SIG-M5 treated with dmso at 0.1 percent for 504 hours (cell line): ENCODE measurements around the gene B3GLCT.

Experiments used
- DNase-seq: peaks from one replicate; lab custom pipeline; 2025; ENCODE audit not compliant: unreplicated experiment; lab: John Stamatoyannopoulos, UW

The B3GLCT gene

DNA sequence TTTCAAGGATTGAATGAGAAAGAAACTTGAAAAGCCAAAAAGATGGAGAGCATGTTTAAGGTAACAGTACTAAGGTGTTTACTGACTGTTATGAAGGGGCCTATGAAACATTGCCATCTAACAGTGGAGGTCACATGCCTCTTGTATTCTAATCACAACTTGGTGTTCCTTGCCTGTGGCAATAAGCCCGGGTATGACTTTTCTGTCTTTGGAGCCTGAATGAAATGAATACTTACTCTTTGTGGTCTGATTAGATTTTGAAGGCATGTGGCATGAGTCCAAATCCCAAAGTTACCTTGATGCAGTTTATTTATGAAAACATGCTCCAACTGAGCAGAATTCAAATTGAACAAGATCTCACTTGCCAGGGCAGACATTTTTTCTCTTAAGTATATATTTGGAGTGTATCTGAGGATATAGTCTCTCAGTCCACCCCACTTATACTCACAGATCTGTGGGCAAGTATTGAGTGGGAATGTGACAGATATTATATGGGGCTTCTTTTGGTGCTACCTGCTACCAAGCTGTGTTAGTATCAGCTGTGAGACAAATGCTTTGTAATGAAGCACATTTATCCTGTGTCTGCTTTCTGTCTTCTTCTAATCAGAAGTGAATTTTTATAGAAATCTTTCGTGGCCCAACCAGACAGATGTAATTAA lies 67.5 kb downstream of the B3GLCT start:
- DNase-seq = no peak

DNA sequence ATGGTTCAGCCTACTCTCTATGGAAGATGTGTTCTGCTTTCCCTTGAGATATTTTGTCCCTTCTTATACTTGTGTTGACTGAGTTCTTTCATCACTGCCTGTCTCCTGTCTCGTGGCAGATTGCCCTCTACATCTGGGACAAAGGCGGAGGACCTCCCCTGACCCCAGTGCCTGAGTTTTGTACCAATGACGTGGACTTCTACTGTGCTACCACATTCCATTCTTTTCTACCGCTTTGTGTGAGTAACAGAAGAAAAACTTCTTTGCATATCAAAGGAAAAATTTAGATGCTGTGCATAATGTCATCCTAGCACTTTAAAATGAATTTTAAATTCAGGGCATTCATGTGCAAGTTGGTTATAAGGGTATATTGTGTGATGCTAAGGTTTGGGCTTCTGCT lies 74.6 kb downstream of the B3GLCT start:
- no peak for DNase-seq

DNA sequence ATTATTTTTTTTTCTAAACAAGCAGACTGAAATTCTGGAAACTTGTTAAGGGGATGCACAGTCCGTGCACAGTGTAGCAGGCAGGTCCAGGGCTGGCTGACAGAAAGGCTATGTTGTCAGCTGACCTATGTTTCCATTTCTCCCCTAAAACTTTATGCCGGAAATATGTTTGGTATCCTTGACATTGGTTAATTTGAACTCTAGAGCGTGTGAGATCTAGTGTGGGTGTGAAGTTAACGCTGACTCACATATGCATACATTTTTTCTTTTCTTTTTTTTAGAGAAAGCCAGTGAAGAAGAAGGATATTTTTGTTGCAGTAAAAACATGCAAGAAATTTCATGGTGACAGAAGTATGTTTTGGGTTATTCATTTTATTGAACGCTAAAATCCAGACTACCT lies 76.6 kb downstream of the B3GLCT start:
- no peak for DNase-seq

DNA sequence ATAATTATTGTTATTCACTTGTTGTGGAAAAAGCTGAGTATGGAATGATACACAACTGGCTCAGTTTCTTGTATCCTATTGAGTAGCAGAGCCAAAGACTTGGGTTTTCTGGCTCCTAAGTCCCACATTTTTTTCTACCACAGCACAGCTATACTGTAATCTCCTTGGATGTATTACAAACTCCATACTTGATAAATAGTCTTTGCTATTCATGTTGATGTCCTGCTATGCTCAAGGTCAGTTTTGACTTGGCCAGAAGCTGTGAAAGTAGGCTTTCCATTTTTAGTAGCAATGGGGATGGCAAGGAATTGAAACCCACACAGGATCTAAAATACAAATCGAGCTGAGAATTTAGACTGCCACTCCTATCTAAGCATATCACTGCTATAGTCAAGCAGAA lies 79.1 kb downstream of the B3GLCT start:
- no peak for DNase-seq

DNA sequence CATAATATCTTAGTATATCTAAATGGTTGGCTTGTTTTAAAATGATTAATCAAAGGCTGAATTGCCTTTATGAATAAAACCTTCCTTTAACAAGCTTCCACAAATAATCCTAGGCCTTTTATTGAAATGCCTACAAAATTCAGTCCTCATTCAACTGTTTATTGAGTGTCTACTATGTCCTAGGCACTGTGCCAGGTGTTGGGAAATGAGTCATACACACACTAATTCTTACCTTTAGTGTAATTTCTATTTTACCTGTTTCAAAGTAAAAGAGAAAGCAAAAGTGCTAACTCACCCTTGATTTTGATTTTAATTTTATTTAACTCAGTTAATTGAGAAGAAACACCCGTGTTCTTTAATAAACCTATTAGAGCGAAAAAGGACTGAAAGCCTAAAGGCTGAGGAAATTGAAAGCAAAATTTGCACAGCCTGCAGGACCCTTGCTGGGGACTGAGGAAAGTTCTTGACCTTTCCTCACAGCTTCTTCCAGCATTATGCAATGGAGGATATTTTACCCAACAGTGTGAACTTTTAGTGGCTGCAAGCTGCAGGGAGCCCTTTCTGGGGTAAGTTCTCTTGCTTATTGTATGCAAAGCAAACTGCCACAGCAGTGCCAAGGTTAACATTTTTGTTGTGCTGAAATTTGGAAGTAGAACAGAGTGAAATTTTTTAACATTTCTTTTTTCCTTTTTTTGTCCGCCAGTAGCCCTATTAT lies 83.1 kb downstream of the B3GLCT start:
- DNase-seq = peak; percentile 9

DNA sequence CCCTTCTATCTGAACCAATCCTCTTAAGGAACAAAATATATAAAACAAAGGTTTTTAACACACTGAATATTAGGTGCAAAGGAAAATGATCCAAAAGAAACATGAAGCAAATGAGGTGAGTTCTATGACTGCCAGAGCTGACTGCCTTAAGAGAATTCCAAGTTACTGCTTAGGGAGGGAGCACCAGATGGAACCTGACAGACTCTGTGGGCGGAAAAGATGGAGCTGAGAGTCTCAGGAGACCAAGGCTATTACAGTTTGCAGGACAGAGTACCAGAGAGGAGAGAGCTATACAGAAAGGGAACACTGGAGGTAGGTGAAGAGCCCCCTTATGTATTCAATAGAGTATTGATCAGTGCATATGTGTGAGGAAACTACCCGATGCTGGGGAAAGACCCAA lies 87.2 kb downstream of the B3GLCT start:
- DNase-seq = no peak

DNA sequence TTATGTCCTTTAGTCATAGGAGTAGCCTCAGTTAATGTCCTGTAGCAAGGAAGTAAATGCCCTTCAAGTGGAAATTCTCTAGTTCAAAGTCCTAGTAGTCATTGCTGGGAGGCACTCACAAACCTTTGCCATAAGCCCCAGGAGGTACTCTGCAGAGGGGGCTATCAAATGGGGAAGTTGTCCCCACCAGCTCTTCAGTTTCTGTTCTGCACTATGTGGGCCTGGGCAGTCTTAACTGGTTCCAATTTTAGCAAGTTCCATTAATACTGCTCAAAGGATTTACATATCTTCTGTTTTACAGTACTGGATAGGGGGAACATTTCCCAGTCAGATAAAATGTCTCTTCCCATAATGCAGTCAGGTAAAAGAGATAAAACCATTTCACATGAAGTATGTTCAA lies 101.3 kb downstream of the B3GLCT start:
- DNase-seq = peak; percentile 52

DNA sequence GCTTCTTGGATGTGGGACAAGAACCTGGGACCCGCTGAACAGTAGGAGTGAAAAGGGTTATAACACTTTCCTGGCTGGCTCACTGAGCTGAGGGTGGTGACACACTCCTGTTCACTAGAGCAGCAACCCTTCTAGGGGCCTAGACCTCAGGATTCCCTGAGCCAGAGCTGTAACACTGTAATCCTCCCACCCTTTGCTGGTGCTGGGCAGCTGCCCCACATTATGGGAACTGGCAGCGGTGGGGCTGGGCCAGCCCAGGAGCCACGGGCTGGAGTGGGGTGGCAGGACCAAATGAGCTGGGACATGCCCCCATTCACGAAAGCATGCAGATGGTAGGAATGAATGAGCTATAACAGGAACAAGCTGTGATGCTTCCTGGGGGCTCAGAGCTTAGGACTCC lies 110.6 kb downstream of the B3GLCT start:
- no peak for DNase-seq

DNA sequence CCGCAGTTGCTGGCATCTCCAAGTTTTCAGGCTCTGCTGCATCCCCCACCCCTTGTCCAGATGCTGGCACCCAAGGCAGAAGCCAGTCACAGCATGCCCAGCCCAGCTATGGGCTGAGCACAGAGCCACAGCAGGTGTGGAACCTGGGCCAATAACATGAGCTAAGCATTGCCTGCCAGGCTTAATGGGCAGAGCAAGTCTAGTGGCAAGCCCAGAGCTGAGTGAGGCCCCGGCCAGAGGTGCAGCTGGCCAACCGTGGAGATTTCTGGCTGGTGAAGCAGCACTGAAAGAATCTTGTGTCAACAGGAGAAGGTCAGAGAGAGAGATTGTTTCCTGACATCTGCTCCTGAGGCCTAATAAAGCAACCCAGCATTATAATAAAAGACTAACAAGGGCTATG lies 111.0 kb downstream of the B3GLCT start:
- no peak for DNase-seq

DNA sequence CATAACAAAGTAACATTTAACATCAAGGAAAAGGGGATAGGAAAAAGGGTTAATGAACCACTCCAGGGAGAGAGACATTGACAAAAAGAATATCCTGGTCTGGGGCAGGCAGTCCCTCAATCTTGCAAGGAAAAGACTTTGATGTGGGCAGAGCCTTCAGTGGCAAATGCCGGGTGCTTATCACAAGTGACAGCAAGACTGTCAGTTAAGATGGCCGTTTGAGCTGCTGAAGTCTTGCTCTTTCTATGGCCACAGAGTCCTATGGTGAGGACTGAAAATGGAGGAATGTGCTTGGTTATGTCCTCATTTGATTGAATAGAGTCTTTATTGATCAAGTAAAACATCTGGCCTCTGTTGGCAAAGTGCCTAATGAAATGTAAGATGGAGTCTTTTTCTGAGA lies 112.1 kb downstream of the B3GLCT start:
- DNase-seq = no peak

DNA sequence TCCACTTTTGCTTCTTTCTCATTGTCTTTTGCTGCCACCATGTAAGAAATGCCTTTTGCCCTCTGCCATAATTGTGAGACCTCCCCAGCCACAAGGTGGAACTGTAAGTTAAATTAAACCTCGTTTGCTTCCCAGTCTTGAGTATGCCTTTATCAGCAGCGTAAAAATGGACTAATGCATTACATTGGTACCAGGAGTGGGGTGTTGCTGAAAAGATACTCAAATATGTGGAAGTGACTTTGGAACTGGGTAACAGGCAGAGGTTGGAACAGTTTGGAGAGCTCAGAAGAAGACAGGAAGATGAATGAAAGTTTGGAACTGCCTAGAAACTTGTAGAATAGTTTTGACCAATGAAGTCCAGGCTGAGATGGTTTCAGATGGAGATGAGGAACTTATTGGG lies 115.2 kb downstream of the B3GLCT start:
- DNase-seq = no peak

DNA sequence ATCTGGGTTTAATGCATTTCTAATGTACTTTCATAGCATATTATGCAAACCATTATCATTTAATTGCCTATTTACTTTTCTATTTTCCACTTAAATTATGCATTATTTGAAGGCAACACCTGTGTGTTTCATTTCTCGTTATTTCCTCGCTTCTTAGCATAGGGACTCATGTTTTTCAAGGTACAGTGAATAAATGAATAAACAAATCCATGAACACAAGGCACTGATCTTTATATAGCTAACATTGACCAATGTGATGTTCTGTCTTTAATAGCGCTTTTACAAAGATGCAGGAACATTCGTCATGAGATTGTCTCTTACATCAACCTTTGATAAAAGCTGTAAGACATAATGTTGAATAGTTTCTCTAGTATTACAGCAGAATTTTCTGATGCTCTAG lies 121.2 kb downstream of the B3GLCT start:
- no peak for DNase-seq

DNA sequence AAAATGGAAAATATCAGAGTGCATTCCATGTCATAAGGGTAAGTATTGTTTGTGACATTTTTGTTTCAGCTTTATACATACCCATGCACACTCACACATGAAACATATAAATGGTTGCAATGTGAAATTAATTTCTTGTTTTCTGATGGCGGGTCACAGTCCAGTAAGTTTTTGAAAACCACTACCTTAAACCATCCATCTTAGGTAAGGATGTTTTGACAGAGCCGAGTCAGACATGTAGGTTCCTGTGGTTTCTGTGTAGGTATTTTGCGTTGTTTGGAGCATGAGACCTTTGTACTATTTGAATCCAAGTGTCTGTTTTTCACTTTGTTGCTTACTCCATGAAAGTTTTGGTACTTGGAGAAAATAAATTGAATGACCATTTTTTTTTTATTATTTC lies 121.7 kb downstream of the B3GLCT start:
- DNase-seq = no peak

DNA sequence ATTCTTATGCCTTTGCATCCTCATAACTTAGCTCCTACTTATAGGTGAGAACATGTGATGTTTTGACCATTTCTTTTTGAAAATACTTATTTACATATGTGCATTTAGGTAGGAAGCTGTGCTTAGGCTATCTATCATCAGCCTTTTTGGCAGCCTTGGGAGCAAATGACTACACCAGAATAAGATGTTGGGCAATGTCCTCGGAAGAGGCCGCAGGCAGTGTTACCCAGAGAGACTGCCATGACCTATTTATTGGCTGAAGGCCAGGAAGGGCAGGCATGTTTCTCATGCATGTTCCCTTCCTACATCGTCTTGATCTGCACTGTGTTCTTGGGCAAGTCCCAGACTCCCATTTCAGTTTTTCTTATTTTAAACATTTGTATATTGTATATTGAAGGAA lies 122.3 kb downstream of the B3GLCT start:
- DNase-seq = no peak

DNA sequence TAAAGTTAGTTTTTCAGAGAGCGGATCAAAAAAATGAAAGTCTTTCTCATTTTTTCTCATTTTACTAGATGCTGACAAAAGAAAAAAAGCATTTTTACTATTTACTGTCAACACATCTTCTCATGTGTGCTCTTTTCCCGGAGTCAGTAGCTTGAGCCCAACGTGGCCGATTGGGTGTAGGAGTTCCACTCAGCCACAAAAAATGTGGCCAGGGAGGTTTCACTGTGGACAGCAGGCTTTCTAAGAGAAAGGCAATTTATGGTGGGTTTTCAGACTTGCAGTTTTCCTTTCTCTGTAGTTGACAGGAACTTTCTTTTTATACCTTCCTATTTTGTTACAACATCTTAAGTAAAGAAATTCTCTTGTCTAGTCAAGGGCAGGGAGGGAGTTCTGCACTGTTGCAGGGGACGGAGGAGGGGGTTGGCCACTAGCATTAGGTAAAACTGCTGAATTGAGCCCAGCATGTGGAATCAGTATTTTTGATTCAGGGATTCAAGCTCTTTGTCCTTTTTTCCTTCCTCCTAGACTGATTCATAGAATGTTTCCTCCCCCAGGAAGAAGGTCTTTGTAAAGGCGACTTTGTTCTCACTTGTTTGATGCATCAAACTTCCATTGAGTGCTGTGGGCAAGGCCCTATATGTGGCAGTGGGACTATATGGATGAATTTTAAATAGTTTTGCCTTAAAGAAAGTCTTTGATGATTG lies 123.1 kb downstream of the B3GLCT start:
- DNase-seq = no peak

DNA sequence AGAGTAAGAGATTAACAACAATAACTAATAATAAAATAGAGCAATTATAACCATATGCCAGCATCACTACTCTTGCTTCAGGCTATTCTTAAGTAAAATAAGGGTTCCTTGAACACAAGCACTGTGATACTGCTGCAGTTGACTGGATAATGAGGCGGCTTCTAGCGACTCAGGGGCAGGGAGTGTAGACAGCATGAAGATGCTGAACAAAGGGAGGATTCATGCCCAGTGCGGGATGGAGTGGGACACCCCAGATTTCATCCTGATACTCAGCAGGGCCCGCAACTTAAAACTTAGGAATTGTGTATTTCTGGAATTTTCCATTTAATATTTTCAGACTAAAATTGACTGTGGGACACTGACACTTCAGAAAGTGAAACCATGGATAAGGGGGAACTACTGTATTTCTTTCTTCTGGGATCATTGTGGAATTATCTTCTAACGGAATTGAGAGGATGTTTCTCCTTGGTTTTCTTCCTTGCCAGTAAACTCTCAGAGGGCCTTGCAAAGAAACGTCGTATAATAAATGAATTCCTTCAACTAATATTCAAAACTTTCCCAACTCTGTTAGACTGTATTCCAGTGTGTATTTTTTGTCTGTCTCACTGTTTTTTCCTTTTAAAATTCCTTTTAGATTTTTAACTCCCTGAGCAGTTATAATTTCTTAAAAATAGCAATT lies 127.5 kb downstream of the B3GLCT start:
- no peak for DNase-seq

DNA sequence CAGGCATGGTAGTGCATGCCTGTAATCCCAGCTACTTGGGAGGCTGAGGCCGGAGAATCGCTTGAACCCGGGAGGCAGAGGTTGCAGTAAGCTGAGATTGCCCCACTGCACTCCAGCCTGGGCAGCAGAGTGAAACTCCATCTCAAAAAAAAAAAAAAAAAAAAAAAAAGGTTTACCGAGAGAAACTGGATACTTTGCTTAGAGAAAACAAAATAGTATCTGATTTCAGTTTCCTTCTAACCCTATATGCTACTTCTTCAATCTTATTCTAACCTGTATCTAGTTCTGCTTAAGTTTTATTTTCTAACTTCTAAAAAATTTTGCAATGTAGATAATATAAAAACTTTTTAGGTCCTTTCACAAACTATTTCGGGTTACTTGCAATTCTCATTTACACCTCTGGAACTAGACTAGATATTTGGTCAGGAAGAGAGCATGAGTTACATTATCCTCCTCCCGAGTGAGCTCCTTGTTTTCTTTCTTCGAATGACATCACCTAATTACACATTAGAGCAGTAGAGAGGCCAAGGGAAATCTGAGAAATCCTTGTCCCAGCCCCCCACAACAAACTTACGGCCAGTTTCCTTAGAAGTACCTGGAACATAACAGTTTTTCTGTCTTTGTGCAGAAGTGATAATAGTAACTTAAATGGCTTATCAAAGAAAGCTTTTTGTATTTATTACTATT lies 128.9 kb downstream of the B3GLCT start:
- DNase-seq = peak; percentile 21

DNA sequence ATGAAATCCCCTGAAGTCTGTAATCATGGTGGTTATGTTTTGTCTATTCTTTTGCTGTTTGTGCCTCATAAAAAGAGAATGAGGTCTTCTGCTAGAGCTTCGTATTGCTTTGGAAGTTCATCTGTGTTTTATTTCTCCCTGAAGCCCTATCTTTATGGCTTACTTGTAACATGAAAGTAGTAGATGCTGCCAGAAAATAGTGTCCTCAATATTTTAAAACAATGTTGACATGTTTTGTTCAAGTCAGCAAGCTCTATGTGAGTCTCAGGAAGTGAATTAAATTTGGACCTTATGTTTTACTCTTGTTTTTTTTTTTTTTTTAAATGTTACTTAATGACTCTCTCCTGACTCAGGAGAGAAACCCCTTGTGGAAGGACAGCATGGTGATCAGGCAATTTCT lies 130.5 kb downstream of the B3GLCT start:
- no peak for DNase-seq

DNA sequence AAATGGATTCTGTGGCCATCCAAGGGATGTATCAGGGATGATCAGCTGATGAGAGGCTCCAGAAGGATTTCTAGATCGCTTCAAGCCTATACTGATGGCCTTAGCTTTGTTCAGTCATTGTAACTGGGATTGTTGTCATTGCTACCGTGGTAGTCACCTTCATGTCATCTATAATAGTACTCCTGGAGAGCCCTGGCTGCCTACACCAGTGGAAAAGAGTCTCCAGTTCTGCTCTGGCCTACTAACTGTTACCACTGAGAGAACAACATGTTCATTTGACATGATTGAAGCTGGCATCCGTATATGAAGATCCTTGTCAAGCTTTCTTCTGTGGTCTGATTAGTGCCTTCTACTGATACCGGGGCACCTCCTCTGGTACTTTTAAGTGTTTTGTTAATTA lies 131.3 kb downstream of the B3GLCT start:
- no peak for DNase-seq

DNA sequence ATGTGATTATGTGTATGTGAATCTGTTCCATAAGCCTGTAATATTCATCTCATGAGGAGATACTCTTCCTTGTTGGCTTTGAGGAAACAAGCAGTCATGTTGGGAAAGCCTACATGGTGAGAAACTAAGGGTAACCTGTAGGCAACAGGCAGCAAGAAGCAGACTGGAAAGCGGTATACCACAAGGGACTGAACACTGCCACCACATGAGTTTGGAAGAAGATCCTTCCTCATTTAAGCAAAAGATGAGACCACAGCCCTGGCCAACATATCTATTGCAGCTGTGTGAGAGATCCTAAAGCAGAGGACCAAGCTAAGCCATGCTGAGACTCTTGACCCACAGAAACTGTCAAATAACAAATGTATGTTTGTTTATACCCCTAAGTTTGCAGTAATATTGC lies 134.8 kb downstream of the B3GLCT start:
- peak; percentile 15 for DNase-seq

DNA sequence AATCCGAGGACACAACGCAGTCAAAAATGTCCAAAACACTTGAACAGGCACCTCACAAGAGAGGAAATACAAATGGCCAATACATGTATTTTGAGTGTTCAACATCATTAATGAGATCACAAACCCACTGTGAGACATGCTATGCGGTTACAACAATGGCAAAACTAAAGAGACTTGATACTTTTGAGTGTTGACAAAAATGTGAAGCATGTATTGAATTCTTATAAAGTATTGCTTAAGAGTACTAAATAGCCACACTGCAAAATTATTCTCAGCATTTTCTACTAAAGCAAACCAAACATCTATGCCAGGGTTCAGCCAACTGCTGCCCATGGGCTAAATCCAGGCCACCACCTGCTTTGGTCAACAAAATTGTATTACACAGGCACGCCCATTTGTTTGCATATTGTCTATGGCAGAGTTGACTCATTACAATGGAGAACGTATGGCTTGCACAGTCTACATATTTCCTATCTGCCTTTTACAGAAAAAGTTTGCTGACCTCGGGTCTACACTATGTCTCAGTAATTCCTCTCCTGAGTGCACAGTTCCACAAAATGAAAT lies 135.3 kb downstream of the B3GLCT start:
- peak; percentile 57 for DNase-seq
